ENCODE results near the gene ZNF555.

The ZNF555 gene

GRCh38 chr19:2819540-2820111 lies 21.6 kb upstream of the ZNF555 start, which contains the start of gene ZNF554:
ZNF554 (plus strand) TSS chr19:2819868; CDS start chr19:2820072, 204 bp downstream.
- intact Hi-C loops (cut with DNase I; ENCODE audit: low total_unique reads): no loop called here
- peak; percentile 97 for DNase-seq
- Histone ChIP-seq H3K27ac (peak within 1 kb of the TSS; percentile 59 to 79), H3K27me3 (no peaks in the 10 kb centered on the region), H3K36me3 (peaks cover 4 to 24% (median 9%) of the 10 kb centered on the region in 3 donors), H3K4me1 (peaks cover 0 to 17% (median 7%) of the 10 kb centered on the region in 4 donors), H3K4me3 (peak within 1 kb of the TSS; percentile 83 to 95), H3K9me3 (no peaks in the 10 kb centered on the region)
- TF ChIP-seq CTCF (IDR thresholded peaks at IDR 0.05): peak; percentile 98

DNA sequence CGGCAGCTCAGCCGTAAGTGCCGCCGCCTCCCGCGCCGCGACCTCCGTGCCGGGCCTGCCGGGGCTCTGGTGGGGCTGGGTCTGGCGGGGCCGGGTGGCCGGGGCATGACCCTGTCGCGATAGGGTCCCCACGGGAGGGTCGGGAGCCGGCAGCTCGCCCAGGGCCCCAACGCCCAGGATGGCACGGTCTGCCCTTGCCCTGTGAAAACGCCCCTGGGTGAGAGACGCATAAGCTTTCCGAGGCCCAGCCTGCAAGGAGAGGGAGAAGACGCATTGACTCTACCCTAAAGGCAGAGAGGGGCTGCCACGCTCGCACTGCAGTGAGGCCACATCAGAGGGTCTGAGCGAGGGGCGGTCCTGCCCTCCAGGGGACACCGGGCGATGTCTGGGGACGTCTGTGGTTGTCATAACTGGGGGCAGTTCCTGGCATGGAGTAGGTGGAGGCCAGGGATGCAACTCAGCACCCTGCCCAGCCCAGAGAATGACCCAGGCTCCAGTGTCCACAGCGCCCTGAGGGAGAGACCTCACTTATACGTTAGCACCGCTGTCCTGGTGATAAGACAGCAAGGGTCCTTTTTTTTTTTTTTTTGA lies 21.1 kb upstream of the ZNF555 start:
- TF ChIP-seq CTCF (IDR thresholded peaks at IDR 0.05): no peak
- no peak for DNase-seq
- H3K4me3 ChIP-seq: peak overlapping the region; percentile 83 to 95
- H3K27me3 ChIP-seq: no peaks in the 10 kb centered on the region
- peak overlapping the region; percentile 59 to 79 for H3K27ac ChIP-seq
- intact Hi-C loops (cut with DNase I; ENCODE audit: low total_unique reads): no loop called here
- peaks cover 4 to 24% (median 9%) of the 10 kb centered on the region in 3 donors for H3K36me3 ChIP-seq
- H3K4me1 ChIP-seq: peaks cover 0 to 17% (median 7%) of the 10 kb centered on the region in 4 donors
- no peaks in the 10 kb centered on the region for H3K9me3 ChIP-seq

DNA sequence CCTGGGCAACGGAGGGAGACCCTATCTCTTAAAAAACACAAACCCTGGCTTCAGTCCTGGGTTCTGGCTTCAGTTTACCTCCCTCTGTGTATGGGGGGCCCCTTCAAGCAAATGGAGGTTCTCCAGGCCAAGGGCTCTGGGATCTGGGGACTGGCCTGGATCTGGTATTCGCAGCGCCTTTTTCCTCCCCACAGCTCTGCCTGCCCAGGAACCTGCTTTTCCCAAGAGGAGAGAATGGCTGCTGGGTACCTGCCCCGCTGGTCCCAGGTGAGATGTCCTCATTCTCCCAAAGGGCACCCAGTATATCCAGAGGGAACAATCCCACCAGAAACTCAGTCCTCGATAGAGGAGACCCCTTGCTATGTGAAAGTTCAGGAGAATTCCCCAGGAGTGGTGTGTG lies 18.4 kb upstream of the ZNF555 start:
- intact Hi-C loops (cut with DNase I; ENCODE audit: low total_unique reads): no loop called here
- peaks cover 10 to 44% (median 24%) of the 10 kb centered on the region in 3 donors for H3K36me3 ChIP-seq
- no peak for TF ChIP-seq CTCF (IDR thresholded peaks at IDR 0.05)
- no peak overlapping the region for H3K4me3 ChIP-seq
- no peaks in the 10 kb centered on the region for H3K27me3 ChIP-seq
- H3K4me1 ChIP-seq: peaks cover 0 to 17% (median 7%) of the 10 kb centered on the region in 4 donors
- DNase-seq: no peak
- H3K9me3 ChIP-seq: no peaks in the 10 kb centered on the region
- no peak overlapping the region for H3K27ac ChIP-seq

GRCh38 chr19:2823646-2824045 lies 17.6 kb upstream of the ZNF555 start:
- DNase-seq: no peak
- Histone ChIP-seq H3K27ac (no peak overlapping the region), H3K9me3 (peaks cover 0 to under 1% (median 0%) of the 10 kb centered on the region in 3 donors), H3K36me3 (peaks cover 16 to 52% (median 32%) of the 10 kb centered on the region in 3 donors), H3K27me3 (no peaks in the 10 kb centered on the region), H3K4me1 (peaks cover 0 to 17% (median 7%) of the 10 kb centered on the region in 4 donors), H3K4me3 (no peak overlapping the region)
- no peak for TF ChIP-seq CTCF (IDR thresholded peaks at IDR 0.05)
- intact Hi-C loops (cut with DNase I; ENCODE audit: low total_unique reads): no loop called here

- Histone ChIP-seq H3K4me3 (no peak overlapping the region), H3K27ac (no peak overlapping the region), H3K4me1 (peaks cover 0 to 17% (median 7%) of the 10 kb centered on the region in 4 donors), H3K27me3 (no peaks in the 10 kb centered on the region), H3K36me3 (peaks cover 16 to 57% (median 36%) of the 10 kb centered on the region in 3 donors), H3K9me3 (peaks cover 0 to 5% (median 0%) of the 10 kb centered on the region in 3 donors)
- intact Hi-C loops (cut with DNase I; ENCODE audit: low total_unique reads): no loop called here
- no peak for DNase-seq
- TF ChIP-seq CTCF (IDR thresholded peaks at IDR 0.05): no peak
Measured at GRCh38 chr19:2824129-2824528, 17.1 kb upstream of the ZNF555 start.
